ENCODE results near the gene GYS1.

GYS1 gene

DNA sequence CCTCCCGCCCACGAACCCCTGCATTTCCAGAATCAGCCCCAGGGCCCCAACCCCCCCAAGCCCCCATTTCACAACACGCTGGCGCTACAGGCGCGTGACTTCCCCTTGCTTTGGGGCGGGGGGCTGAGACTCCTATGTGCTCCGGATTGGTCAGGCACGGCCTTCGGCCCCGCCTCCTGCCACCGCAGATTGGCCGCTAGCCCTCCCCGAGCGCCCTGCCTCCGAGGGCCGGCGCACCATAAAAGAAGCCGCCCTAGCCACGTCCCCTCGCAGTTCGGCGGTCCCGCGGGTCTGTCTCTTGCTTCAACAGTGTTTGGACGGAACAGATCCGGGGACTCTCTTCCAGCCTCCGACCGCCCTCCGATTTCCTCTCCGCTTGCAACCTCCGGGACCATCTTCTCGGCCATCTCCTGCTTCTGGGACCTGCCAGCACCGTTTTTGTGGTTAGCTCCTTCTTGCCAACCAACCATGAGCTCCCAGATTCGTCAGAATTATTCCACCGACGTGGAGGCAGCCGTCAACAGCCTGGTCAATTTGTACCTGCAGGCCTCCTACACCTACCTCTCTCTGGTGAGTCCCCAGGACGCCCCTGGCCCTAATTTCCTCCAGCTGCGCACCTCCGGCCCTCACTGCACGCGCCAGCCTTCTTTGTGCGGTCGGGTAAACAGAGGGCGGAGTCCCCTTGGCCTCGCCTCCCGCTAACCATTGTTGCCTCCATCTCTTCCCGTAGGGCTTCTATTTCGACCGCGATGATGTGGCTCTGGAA lies 27.9 kb downstream of the GYS1 start, which contains the start of gene FTL:
Gene FTL (plus strand): TSS at position 270 of the 766 bp plus-strand sequence. CDS start 199 bp downstream, at position 469.
- peak; percentile 44 to 83 for DNase-seq (ENCODE audit: low read depth in 2 of 2, low spot score in 1 of 2)

GRCh38 chr19:48964205-48965039 lies 28.7 kb downstream of the GYS1 start:
- no peak for DNase-seq (ENCODE audit: low read depth in 2 of 2, low spot score in 1 of 2)

GRCh38 chr19:48963371-48964204 lies 29.5 kb downstream of the GYS1 start:
- DNase-seq (ENCODE audit: low read depth in 2 of 2, low spot score in 1 of 2) = peak in 1 of 2 donors; percentile 50

DNA sequence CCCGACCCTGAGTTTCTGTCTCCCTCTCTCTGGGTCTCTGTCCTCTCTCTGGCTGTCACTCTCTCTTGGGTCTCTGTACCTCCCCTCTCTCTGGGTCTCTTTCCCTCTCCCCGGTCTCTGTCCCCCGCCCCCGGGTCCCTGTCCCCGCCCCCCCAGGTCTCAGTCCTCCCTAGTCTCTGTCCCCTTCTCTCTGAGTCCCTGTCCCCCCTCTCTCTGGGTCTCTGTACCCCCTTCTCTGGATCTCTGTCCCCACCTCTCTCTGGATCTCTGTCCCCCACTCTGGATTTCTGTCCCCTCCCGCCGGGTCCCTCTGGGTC lies 30.3 kb downstream of the GYS1 start:
- no peak for DNase-seq (ENCODE audit: low read depth in 2 of 2, low spot score in 1 of 2)

GRCh38 chr19:48962029-48962848 lies 30.9 kb downstream of the GYS1 start:
- no peak for DNase-seq (ENCODE audit: low read depth in 2 of 2, low spot score in 1 of 2)

GRCh38 chr19:48961673-48962028 lies 31.5 kb downstream of the GYS1 start:
- no peak for DNase-seq (ENCODE audit: low read depth in 2 of 2, low spot score in 1 of 2)

- DNase-seq (ENCODE audit: low read depth in 2 of 2, low spot score in 1 of 2) = no peak
Observed at GRCh38 chr19:48961051-48961649, 32.0 kb downstream of the GYS1 start.

DNA sequence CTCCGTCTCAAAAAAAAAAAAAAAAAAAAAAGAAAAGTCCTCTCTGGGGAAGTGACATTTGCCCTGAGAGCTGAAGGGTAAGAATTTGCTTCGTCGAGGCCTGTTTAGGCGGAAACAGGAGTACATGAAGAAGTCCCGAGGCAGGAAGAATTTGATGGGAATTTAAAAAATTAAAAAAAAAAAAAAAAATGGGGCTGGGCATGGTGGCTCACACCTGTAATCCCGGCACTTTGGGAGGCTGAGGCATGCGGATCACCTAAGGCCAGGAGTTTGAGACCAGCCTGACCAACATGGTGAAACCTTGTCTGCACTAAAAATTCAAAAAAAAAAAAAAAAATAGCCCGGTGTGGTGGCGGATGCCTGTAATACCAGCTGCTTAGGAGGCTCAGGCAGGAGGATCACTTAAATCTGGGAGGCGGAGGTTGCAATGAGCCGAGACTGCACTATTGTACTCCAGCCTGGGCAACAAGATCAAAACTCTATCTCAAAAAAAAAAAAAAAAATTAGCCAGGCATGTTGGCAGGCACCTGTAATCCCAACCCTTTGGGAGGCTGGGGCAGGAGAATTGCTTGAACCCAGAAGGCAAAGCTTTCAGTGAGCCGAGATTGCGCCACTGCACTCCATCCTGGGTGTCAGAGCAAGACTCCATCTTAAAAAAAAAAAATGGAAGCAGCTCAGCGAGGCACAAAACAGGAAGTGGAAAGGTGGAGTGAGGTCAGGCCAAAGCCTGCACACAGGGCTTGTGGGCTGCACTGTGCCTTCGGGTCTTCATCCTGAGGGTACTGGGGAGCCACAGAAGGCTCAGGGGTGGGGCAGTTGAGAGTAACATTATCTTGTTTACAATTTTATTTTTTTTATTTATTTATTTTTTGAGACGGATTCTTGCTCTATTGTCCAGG lies 33.5 kb downstream of the GYS1 start:
- no peak for DNase-seq (ENCODE audit: low read depth in 2 of 2, low spot score in 1 of 2)

- no peak for DNase-seq (ENCODE audit: low read depth in 2 of 2, low spot score in 1 of 2)
Observed at GRCh38 chr19:48958006-48958405, 35.1 kb downstream of the GYS1 start.

DNA sequence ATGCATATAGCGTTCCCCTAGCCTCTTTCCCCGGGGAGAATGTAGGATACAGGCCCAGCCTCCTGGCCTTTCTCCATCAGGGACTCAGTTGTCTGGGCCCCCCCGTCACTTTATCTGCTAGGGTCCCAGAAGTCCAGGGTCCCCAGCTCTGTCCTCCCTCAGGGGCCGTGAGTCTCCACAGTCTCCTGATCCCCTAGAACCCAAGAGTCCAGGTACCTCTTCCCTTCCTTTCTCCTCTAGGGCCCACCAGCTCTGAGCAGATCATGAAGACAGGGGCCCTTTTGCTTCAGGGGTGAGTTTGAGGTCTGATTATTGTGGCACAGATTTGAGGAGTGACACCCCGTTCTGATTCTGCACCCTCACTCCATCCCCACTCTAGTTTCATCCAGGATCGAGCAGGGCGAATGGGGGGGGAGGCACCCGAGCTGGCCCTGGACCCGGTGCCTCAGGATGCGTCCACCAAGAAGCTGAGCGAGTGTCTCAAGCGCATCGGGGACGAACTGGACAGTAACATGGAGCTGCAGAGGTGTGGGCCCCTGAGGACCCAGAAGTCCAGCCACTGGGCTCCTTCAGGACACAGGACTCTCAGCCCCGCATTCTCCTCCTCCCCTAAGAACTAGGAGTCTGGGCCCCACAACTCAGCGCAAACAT lies 37.7 kb downstream of the GYS1 start:
- no peak for DNase-seq (ENCODE audit: low read depth in 2 of 2, low spot score in 1 of 2)

DNA sequence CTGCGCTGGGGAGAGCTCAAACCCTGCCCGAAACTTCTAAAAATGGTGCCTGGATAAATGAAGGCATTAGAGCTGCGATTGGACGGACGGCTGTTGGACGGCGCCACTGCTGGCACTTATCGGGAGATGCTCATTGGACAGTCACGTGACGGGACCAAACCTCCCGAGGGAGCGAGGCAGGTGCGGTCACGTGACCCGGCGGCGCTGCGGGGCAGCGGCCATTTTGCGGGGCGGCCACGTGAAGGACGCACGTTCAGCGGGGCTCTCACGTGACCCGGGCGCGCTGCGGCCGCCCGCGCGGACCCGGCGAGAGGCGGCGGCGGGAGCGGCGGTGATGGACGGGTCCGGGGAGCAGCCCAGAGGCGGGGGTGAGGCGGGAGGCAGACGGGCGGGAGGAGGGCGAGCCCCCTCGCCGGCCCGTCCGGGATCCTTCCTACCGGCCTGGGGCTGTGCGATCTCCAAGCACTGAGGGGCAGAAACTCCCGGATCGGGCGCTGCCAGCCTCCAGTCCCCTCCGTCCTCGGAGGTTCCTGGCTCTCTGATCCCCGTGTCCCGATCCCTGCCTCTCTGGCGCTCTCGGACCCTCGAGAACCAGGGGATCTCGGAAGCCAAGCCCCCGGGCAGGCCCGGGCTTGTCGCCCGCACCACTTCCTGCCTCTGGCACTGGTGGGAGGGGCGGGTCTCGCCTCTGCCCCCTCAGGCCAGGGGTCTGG lies 38.4 kb downstream of the GYS1 start, which contains the start of gene BAX:
Gene BAX (plus strand): TSS at position 281 of the 713 bp plus-strand sequence. CDS start 54 bp downstream, at position 335.
- DNase-seq (ENCODE audit: low read depth in 2 of 2, low spot score in 1 of 2) = peak; percentile 71 to 77

DNA sequence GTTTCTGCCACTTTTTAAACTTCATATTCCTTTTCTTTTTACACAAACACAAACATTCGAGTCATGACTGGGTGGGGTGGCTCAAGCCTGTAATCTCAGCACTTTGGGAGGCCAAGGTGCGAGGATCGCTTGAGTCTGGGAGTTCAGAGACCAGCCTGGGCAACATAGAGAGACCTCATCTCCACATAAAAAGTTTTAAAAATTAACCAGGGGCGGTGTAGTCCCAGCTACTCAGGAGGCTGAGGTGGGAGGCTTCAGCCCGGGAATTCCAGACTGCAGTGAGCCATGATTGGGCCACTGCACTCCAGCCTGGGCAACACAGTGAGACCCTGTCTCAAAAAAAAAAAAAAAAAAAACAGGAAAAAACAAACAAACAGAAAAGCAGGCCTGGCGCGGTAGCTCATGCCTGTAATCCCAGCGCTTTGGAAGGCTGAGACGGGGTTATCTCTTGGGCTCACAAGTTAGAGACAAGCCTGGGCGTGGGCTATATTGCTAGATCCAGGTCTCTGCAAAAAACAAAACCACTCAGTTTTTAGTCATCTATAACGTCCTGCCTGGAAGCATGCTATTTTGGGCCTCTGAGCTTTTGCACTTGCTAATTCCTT lies 39.0 kb downstream of the GYS1 start:
- no peak for DNase-seq (ENCODE audit: low read depth in 2 of 2, low spot score in 1 of 2)

- no peak for DNase-seq (ENCODE audit: low read depth in 2 of 2, low spot score in 1 of 2)
Observed at GRCh38 chr19:48953141-48953540, 40.0 kb downstream of the GYS1 start.

DNA sequence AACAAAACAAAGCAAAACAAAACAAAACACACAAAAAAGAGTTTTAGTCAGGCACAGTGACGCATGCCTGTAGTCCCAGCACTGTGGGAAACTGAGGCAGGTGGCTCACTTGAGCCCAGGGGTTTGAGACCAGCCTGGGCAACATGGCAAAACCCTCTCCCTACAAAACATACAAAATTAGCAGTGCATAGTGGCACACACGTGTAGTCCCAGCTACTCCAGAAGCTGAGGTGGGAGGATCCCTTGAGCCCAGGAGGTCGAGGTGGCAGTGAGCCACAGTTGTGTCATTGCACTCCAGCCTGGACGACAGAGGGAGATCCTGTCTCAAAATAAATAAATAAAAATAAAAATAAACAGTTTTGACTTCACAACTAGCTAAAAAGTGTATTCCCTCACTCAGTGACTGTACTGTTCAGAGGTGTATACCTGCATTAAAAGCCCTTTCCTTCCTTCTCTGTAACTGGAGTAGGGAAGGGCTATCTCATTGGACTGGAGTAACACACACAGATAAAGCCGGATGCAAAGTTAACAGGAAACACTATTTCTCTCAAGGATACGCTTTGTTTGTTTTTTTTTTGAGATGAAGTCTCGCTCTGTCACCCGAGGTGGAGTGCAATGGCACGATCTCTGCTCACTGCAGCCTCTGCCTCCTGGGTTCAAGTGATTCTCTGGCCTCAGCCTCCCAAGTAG lies 42.1 kb downstream of the GYS1 start:
- no peak for DNase-seq (ENCODE audit: low read depth in 2 of 2, low spot score in 1 of 2)

DNA sequence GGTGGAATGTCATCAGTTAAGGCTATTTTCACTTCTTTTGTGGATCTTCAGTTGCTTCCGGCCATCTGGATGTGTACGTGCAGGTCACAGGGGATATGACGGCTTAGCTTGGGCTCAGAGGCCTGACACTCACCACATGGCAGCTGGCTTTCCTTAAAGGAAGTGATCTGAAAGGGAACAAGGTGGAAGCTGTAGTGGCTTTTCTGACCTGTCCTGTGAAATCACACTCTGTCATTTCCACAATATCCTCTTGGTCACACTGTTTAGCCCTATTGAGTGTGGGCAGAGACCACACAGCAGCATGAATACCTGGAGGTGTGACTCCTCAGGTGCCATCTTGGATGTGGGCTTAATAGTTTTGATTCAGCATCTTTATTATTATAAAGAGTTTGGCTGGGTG lies 43.0 kb downstream of the GYS1 start:
- no peak for DNase-seq (ENCODE audit: low read depth in 2 of 2, low spot score in 1 of 2)

- DNase-seq (ENCODE audit: low read depth in 2 of 2, low spot score in 1 of 2) = no peak
Observed at GRCh38 chr19:48947258-48947542, 45.9 kb downstream of the GYS1 start.

Data from stimulated activated CD8-positive, alpha-beta memory T cell treated with anti-CD3 and anti-CD28 coated beads, Interleukin-4, amount 100 ng/mL, for 4 hours (primary cell).